ENCODE data around the gene CTAGE9. TPM values are rescaled to one million over a fixed set of nuclear protein-coding genes. Genes with fewer than 3 reads are reported as not detected.

The CTAGE9 gene
- total and polyA plus RNA-seq, 3 donors from 2014 or later = 3.7 to 10.3 (median 6.6) TPM

DNA sequence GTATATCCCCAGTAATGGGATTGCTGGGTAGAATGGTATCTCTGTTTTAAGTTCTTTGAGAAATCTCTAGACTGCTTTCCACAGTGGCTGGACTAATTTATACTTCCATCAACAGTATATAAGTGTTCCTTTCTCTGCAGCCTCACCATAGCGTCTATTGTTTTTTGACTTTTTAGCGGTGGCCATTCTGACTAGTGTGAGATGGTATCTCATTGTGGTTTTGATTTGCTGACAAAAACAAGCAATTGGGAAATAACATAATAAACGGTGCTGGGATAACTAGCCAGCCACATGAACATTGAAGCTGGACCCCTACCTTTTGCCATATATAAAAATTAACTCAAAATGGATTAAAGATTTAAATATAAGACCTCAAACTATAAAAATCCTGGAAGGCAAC, 23.8 kb downstream of the CTAGE9 start:
- intact Hi-C loops (cut with DNase I; ENCODE audit: low total_unique reads) = no loop called here
- no peak overlapping the region for H3K27ac ChIP-seq
- H3K4me1 ChIP-seq = no peaks in the 10 kb centered on the region
- no peak for DNase-seq
- H3K9me3 ChIP-seq = no peaks in the 10 kb centered on the region
- H3K4me3 ChIP-seq = no peak overlapping the region
- WGBS, 2 donors = 93 to 94% methylated on average over 3 of the region's 3 CpGs
- TF ChIP-seq, protein P1, sequence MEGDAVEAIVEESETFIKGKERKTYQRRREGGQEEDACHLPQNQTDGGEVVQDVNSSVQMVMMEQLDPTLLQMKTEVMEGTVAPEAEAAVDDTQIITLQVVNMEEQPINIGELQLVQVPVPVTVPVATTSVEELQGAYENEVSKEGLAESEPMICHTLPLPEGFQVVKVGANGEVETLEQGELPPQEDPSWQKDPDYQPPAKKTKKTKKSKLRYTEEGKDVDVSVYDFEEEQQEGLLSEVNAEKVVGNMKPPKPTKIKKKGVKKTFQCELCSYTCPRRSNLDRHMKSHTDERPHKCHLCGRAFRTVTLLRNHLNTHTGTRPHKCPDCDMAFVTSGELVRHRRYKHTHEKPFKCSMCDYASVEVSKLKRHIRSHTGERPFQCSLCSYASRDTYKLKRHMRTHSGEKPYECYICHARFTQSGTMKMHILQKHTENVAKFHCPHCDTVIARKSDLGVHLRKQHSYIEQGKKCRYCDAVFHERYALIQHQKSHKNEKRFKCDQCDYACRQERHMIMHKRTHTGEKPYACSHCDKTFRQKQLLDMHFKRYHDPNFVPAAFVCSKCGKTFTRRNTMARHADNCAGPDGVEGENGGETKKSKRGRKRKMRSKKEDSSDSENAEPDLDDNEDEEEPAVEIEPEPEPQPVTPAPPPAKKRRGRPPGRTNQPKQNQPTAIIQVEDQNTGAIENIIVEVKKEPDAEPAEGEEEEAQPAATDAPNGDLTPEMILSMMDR (IDR thresholded peaks at IDR 0.05) = no peak
- no peak for TF ChIP-seq POLR2A (IDR thresholded peaks at IDR 0.05)
- H3K36me3 ChIP-seq (ENCODE audit: low read depth, missing control alignments) = no peaks in the 10 kb centered on the region
- no peaks in the 10 kb centered on the region for H3K27me3 ChIP-seq

DNA sequence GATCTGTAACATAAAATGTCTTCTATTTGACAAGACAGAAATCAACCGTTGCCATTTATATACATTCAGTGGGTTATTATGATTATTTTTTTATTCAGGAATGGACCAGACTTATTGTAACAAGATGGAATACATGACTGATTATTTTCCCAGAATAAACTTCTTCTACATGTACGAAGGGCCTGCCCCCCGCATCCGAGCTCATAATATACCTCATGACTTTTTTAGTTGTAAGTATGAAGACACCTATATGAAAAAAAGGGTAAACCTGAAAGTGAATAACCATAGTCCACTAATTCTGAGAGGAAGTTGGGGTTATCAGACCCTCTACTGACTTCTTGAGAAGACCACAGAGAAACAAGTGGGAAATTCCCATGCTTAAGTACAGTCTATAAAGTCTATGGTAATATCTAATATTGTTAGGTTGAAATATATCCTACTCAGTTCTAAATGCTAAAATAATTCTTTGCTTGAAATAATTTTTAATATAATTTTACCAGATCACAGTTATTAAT, 25.5 kb downstream of the CTAGE9 start:
- intact Hi-C loops (cut with DNase I; ENCODE audit: low total_unique reads) = no loop called here
- TF ChIP-seq POLR2A (IDR thresholded peaks at IDR 0.05) = no peak
- TF ChIP-seq, protein P1 (IDR thresholded peaks at IDR 0.05) = no peak
- DNase-seq = no peak
- Histone ChIP-seq H3K27ac (no peak overlapping the region), H3K9me3 (no peaks in the 10 kb centered on the region), H3K4me1 (no peaks in the 10 kb centered on the region), H3K27me3 (no peaks in the 10 kb centered on the region), H3K36me3 (ENCODE audit: low read depth, missing control alignments) (no peaks in the 10 kb centered on the region), H3K4me3 (no peak overlapping the region)
- WGBS, 2 donors = 92 to 95% methylated on average over 4 of the region's 4 CpGs

DNA sequence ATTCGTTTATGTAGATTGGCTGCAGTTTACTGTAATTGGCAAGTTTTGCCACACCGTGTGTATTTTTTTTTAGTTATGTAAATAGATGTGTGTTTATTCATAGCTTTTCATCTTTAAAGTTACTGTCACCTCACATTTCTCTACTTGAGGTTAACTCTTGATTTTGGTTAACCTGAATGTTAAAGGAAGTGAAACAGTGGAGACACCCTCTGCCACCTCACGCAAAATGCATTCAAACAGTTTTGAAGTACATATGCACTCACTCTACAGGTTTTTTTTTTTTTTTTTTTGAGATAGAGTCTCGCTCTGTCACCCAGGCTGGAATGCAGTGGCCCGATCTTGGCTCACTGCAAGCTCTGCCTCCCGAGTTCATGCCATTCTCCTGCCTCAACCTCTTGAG, 27.3 kb downstream of the CTAGE9 start:
- DNase-seq = no peak
- TF ChIP-seq, protein P1 (IDR thresholded peaks at IDR 0.05) = no peak
- TF ChIP-seq POLR2A (IDR thresholded peaks at IDR 0.05) = no peak
- Histone ChIP-seq H3K4me1 (no peaks in the 10 kb centered on the region), H3K27ac (no peak overlapping the region), H3K36me3 (ENCODE audit: low read depth, missing control alignments) (no peaks in the 10 kb centered on the region), H3K9me3 (no peaks in the 10 kb centered on the region), H3K4me3 (no peak overlapping the region), H3K27me3 (no peaks in the 10 kb centered on the region)
- intact Hi-C loops (cut with DNase I; ENCODE audit: low total_unique reads) = no loop called here
- 90 to 92% methylated on average over 6 of the region's 6 CpGs for WGBS, 2 donors

DNA sequence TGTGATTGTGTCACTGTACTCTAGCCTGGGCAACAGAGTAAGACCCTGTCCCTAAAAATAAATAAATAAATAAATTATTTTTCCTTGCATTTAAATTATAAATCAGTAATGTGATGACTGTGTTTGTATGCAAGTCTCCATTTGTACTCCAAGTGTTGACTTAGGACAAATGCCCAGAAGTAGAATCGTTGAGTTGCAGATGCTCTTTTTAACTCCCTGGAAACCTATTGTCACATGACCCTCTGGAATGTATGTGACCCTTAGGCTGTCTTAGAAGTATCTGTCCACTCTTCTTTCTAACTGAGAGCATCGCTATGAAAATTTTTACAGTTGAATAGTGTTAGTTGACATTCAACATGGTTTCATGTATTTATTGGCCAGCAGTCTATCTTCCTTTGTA, 28.4 kb downstream of the CTAGE9 start:
- TF ChIP-seq POLR2A (IDR thresholded peaks at IDR 0.05) = no peak
- TF ChIP-seq, protein P1 (IDR thresholded peaks at IDR 0.05) = no peak
- Histone ChIP-seq H3K4me1 (no peaks in the 10 kb centered on the region), H3K36me3 (ENCODE audit: low read depth, missing control alignments) (no peaks in the 10 kb centered on the region), H3K9me3 (no peaks in the 10 kb centered on the region), H3K27me3 (no peaks in the 10 kb centered on the region), H3K27ac (no peak overlapping the region), H3K4me3 (no peak overlapping the region)
- no peak for DNase-seq
- 54 to 76% methylated on average over 2 of the region's 2 CpGs for WGBS, 2 donors
- intact Hi-C loops (cut with DNase I; ENCODE audit: low total_unique reads) = no loop called here

DNA sequence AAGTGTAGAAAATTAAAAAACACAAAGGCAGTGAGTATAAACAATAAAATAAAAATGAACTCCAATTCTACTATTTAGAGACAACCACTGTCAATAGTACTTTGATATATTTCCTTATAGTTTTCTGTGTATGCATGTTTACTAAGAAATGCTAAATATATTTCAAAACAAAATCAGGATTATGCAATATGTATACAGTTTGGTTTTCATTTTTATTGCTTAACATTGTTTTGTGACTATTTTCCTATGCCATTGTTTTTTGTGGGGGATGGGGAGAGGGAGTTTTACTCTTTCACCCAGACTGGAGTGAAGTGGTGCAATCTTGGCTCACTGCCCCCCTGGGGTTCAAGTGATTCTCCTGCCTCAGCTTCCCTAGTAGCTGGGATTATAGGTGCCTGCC, 29.2 kb downstream of the CTAGE9 start:
- Histone ChIP-seq H3K4me3 (no peak overlapping the region), H3K9me3 (no peaks in the 10 kb centered on the region), H3K27ac (no peak overlapping the region), H3K4me1 (no peaks in the 10 kb centered on the region), H3K36me3 (ENCODE audit: low read depth, missing control alignments) (no peaks in the 10 kb centered on the region), H3K27me3 (no peaks in the 10 kb centered on the region)
- DNase-seq = no peak
- intact Hi-C loops (cut with DNase I; ENCODE audit: low total_unique reads) = no loop called here
- TF ChIP-seq, protein P1 (IDR thresholded peaks at IDR 0.05) = no peak
- TF ChIP-seq POLR2A (IDR thresholded peaks at IDR 0.05) = no peak

All from testis (tissue), 3 donors.